Measurements from ENCODE around the gene SLC44A5. TPM values are rescaled to one million over a fixed set of nuclear protein-coding genes. Genes with fewer than 3 reads are reported as not detected.

Gene SLC44A5
- total and polyA plus RNA-seq, 4 donors = 0.13 to 1.1 (median 0.22) TPM

- no peaks in the 10 kb centered on the region for H3K27me3 ChIP-seq (ENCODE audit: control insufficient read depth in 4 of 4, insufficient read depth in 4 of 4, low read length in 3 of 4)
- no peak overlapping the region for H3K27ac ChIP-seq (ENCODE audit: low read depth in 1 of 2, low read length in 2 of 2)
- H3K4me1 ChIP-seq (ENCODE audit: control insufficient read depth in 4 of 4, insufficient read depth in 4 of 4, low read length in 3 of 4) = no peaks in the 10 kb centered on the region
- no peak overlapping the region for H3K9ac ChIP-seq (ENCODE audit: low read depth in 1 of 2, low read length in 2 of 2)
- no peaks in the 10 kb centered on the region for H3K9me3 ChIP-seq (ENCODE audit: control insufficient read depth in 4 of 4, low read length in 3 of 4)
- TF ChIP-seq HNF4G (IDR thresholded peaks at IDR 0.05) = no peak
- no peak for TF ChIP-seq HNF4A (conservative IDR thresholded peaks at IDR 0.05)
- TF ChIP-seq JUND (IDR thresholded peaks at IDR 0.05) = no peak
- TF ChIP-seq RAD21 (IDR thresholded peaks at IDR 0.05) = no peak
- no peak for TF ChIP-seq RXRA (IDR thresholded peaks at IDR 0.05)
- DNase-seq (ENCODE audit: low spot score) = no peak
- 96% methylated on average over 1 of the region's 1 CpG for WGBS
- H3K4me3 ChIP-seq (ENCODE audit: low read depth in 1 of 3, low read length in 3 of 3) = no peak overlapping the region
- no peaks in the 10 kb centered on the region for H3K36me3 ChIP-seq (ENCODE audit: control insufficient read depth in 4 of 4, insufficient read depth in 3 of 4, low read depth in 1 of 4, low read length in 3 of 4)
These were observed 96.6 kb downstream of the SLC44A5 start for GRCh38 chr1:75514270-75514669.

- Histone ChIP-seq H3K4me1 (ENCODE audit: control insufficient read depth in 4 of 4, insufficient read depth in 4 of 4, low read length in 3 of 4) (no peaks in the 10 kb centered on the region), H3K27me3 (ENCODE audit: control insufficient read depth in 4 of 4, insufficient read depth in 4 of 4, low read length in 3 of 4) (no peaks in the 10 kb centered on the region), H3K27ac (ENCODE audit: low read depth in 1 of 2, low read length in 2 of 2) (no peak overlapping the region), H3K9me3 (ENCODE audit: control insufficient read depth in 4 of 4, low read length in 3 of 4) (no peaks in the 10 kb centered on the region), H3K9ac (ENCODE audit: low read depth in 1 of 2, low read length in 2 of 2) (no peak overlapping the region), H3K4me3 (ENCODE audit: low read depth in 1 of 3, low read length in 3 of 3) (no peak overlapping the region), H3K36me3 (ENCODE audit: control insufficient read depth in 4 of 4, insufficient read depth in 3 of 4, low read depth in 1 of 4, low read length in 3 of 4) (no peaks in the 10 kb centered on the region)
- WGBS = 88% methylated on average over 1 of the region's 1 CpG
- DNase-seq (ENCODE audit: low spot score) = no peak
- TF ChIP-seq JUND (IDR thresholded peaks at IDR 0.05) (no peak), YY1 (IDR thresholded peaks at IDR 0.05) (no peak), HNF4A (conservative IDR thresholded peaks at IDR 0.05) (no peak), GABPA (IDR thresholded peaks at IDR 0.05 in 1 of 2, conservative IDR thresholded peaks at IDR 0.05 in 1 of 2) (no peak), RXRA (IDR thresholded peaks at IDR 0.05) (no peak), ATF3 (IDR thresholded peaks at IDR 0.05) (no peak), ZBTB33 (IDR thresholded peaks at IDR 0.05) (no peak), HNF4G (IDR thresholded peaks at IDR 0.05) (no peak), EGR1 (IDR thresholded peaks at IDR 0.05; ENCODE audit: low read depth in 2 of 2) (no peak), MAX (IDR thresholded peaks at IDR 0.05) (no peak), RAD21 (IDR thresholded peaks at IDR 0.05) (no peak), CTCF (IDR thresholded peaks at IDR 0.05; ENCODE audit: low read depth, low read length, missing input control) (no peak), FOXA2 (IDR thresholded peaks at IDR 0.05) (no peak), FOXA1 (IDR thresholded peaks at IDR 0.05) (no peak), SP1 (IDR thresholded peaks at IDR 0.05) (no peak), NR2F2 (IDR thresholded peaks at IDR 0.05) (no peak), TAF1 (conservative IDR thresholded peaks at IDR 0.05) (no peak), REST (IDR thresholded peaks at IDR 0.05) (no peak)
These were observed 103.9 kb downstream of the SLC44A5 start for GRCh38 chr1:75506976-75507375.
